ENCODE data around the gene LMBR1.
"Not testable (repeated sequence)": the region's sequence is repeated elsewhere in the genome, so short reads cannot be mapped to it uniquely, and the experiment has no call there.

The LMBR1 gene

GRCh38 chr7:156697283-156697682 lies 195.7 kb downstream of the LMBR1 start:
- DNase-seq (ENCODE audit: low read depth in 2 of 2) = not testable (repeated sequence)

GRCh38 chr7:156693627-156694026 lies 199.4 kb downstream of the LMBR1 start:
- no peak for DNase-seq (ENCODE audit: low read depth in 2 of 2)

GRCh38 chr7:156692849-156693248 lies 200.1 kb downstream of the LMBR1 start:
- DNase-seq (ENCODE audit: low read depth in 2 of 2) = no peak

- no peak for DNase-seq (ENCODE audit: low read depth in 2 of 2)
Observed at GRCh38 chr7:156691764-156692163, 201.2 kb downstream of the LMBR1 start.

- DNase-seq (ENCODE audit: low read depth in 2 of 2) = no peak
Observed at GRCh38 chr7:156684661-156685060, 208.3 kb downstream of the LMBR1 start.

- no peak for DNase-seq (ENCODE audit: low read depth in 2 of 2)
Observed at GRCh38 chr7:156684251-156684650, 208.7 kb downstream of the LMBR1 start.

- DNase-seq (ENCODE audit: low read depth in 2 of 2) = no peak
Observed at GRCh38 chr7:156682928-156683327, 210.1 kb downstream of the LMBR1 start.

- DNase-seq (ENCODE audit: low read depth in 2 of 2) = no peak
Observed at GRCh38 chr7:156680281-156680680, 212.7 kb downstream of the LMBR1 start.

GRCh38 chr7:156677374-156678054 lies 215.5 kb downstream of the LMBR1 start:
- no peak for DNase-seq (ENCODE audit: low read depth in 2 of 2)

GRCh38 chr7:156676263-156676662 lies 216.7 kb downstream of the LMBR1 start:
- DNase-seq (ENCODE audit: low read depth in 2 of 2) = no peak

- DNase-seq (ENCODE audit: low read depth in 2 of 2) = no peak
Observed at GRCh38 chr7:156675721-156676120, 217.3 kb downstream of the LMBR1 start.

- no peak for DNase-seq (ENCODE audit: low read depth in 2 of 2)
Observed at GRCh38 chr7:156673902-156674301, 219.1 kb downstream of the LMBR1 start.

- no peak for DNase-seq (ENCODE audit: low read depth in 2 of 2)
Observed at GRCh38 chr7:156673454-156673853, 219.5 kb downstream of the LMBR1 start.

GRCh38 chr7:156669035-156669828 lies 223.8 kb downstream of the LMBR1 start:
- DNase-seq (ENCODE audit: low read depth in 2 of 2) = no peak

GRCh38 chr7:156668130-156668741 lies 224.7 kb downstream of the LMBR1 start:
- DNase-seq (ENCODE audit: low read depth in 2 of 2) = no peak

GRCh38 chr7:156667110-156667426 lies 225.9 kb downstream of the LMBR1 start:
- no peak for DNase-seq (ENCODE audit: low read depth in 2 of 2)

- no peak for DNase-seq (ENCODE audit: low read depth in 2 of 2)
Observed at GRCh38 chr7:156666368-156667109, 226.4 kb downstream of the LMBR1 start.

- no peak for DNase-seq (ENCODE audit: low read depth in 2 of 2)
Observed at GRCh38 chr7:156665101-156665500, 227.9 kb downstream of the LMBR1 start.

- no peak for DNase-seq (ENCODE audit: low read depth in 2 of 2)
Observed at GRCh38 chr7:156662277-156662676, 230.7 kb downstream of the LMBR1 start.

- DNase-seq (ENCODE audit: low read depth in 2 of 2) = no peak
Observed at GRCh38 chr7:156661637-156662036, 231.3 kb downstream of the LMBR1 start.

- no peak for DNase-seq (ENCODE audit: low read depth in 2 of 2)
Observed at GRCh38 chr7:156659961-156660360, 233.0 kb downstream of the LMBR1 start.

- no peak for DNase-seq (ENCODE audit: low read depth in 2 of 2)
Observed at GRCh38 chr7:156659203-156659602, 233.8 kb downstream of the LMBR1 start.
